Measurements from ENCODE around the gene SCN10A.

DNA sequence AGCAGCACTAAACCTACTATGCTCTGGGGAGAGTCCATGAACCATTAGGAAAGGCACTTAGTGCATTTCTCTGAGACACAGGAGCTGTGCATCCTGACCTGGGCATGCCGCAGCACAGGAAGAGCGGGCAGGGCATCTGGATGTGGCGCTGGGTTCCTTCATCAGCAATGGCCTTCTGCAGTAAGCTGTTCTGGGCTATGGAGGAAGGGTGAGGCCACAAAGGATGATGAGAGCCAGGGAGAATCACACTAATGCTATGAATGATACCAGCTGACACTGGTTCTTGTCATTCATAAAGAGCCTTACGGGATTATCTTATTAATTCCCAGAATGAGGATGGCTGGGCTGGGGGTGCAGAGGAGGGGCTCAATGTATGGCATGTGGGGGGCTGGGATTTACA is 12.7 kb upstream of the SCN10A start:
- TF ChIP-seq POLR2AphosphoS5 (IDR thresholded peaks at IDR 0.05; ENCODE audit: low read depth, low read length), result no peak
- TF ChIP-seq POLR2A (IDR thresholded peaks at IDR 0.05; ENCODE audit: low read depth, low read length), result no peak
- TF ChIP-seq TAF1 (IDR thresholded peaks at IDR 0.05; ENCODE audit: low read depth, low read length), result no peak
- no peak for TF ChIP-seq SPI1 (IDR thresholded peaks at IDR 0.05; ENCODE audit: low read depth, low read length)
- no peak for TF ChIP-seq POU2F2 (IDR thresholded peaks at IDR 0.05; ENCODE audit: low read depth, low read length)
- TF ChIP-seq PAX5 (IDR thresholded peaks at IDR 0.05; ENCODE audit: insufficient read depth, low read length, severe bottlenecking), result no peak

All from GM12891 (cell line).